NCI-H2107 treated with DMSO at 0.1 percent for 48 hours (cell line): ENCODE data around the gene CALM1.

Experiments used
- DNase-seq: peaks from one replicate; lab custom pipeline; 2025; ENCODE audit not compliant: unreplicated experiment; lab: John Stamatoyannopoulos, UW

The CALM1 gene

DNA sequence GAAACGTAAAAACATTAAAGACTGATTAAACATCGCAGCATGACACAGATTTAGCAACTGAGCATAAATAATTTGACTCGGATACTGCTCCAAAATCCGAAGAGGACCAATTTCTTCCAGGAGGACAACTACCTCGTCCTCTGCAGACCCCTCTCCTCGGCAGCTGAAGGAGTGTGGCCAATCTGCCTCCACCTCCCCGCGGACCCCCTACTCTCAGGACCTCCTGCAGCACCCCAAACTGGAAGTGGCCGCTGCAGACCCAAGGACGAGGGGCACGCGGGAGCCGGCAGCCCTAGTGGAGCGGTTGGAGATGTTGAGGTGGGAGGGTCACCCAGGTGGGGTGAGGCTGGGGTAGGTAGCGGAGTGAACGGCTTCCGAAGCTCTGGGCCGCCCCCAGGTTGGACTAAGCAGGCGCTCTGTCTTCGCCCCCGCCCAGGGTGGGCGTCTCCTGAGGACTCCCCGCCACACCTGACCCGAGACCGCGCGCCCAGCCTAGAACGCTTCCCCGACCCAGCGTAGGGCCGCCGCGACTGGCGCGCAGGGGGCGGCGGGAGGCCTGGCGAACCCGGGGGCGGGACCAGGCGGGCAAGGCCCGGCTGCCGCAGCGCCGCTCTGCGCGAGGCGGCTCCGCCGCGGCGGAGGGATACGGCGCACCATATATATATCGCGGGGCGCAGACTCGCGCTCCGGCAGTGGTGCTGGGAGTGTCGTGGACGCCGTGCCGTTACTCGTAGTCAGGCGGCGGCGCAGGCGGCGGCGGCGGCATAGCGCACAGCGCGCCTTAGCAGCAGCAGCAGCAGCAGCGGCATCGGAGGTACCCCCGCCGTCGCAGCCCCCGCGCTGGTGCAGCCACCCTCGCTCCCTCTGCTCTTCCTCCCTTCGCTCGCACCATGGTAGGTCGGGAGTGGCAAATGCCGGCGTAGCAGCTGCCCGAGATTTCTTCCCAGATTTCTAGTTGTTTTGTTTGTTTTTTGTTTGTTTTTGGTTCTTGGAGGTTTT is at the start of gene CALM1:
TSS of gene CALM1 (plus strand) at position 689 of the 999 bp plus-strand sequence. CDS start at position 891, 202 bp downstream.
- DNase-seq: peak; percentile 82

DNA sequence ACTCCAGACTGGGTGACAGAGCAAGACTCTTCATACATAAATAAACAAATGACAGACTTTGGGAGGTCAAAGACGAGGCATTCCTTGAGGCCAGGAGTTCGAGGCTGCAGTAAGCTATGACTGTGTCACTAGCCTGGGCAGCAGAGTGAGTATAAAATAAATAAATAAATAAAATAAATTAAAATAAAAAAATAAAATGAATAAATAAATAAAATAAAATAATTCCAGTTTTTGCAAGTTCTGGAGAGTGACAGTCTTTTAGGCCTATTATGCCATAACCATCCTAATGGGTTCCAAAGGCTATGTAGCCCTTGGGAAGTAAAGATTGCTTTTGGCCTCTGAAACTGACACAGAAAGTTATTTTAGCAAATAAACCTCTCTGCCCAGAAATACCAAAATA is 48.6 kb upstream of the CALM1 start:
- DNase-seq: no peak

DNA sequence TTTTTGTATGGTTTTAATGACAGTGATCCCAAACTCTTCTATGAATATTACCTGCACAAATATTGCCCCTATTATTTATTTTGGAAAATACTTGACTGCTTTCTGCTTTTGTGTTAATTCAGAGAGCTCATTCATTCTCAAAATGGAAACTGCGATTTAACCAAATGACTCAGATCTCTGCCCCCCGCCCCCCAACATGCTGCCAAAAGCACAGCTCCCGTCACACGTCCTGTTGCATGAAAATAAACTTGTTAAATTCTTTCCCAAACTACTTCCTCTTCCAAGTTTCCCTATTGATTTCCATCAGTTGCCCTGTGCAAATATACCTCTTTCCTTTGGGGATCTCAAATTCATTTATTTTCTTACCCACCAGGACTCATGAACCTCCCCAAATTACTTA is 47.1 kb upstream of the CALM1 start:
- DNase-seq: no peak

DNA sequence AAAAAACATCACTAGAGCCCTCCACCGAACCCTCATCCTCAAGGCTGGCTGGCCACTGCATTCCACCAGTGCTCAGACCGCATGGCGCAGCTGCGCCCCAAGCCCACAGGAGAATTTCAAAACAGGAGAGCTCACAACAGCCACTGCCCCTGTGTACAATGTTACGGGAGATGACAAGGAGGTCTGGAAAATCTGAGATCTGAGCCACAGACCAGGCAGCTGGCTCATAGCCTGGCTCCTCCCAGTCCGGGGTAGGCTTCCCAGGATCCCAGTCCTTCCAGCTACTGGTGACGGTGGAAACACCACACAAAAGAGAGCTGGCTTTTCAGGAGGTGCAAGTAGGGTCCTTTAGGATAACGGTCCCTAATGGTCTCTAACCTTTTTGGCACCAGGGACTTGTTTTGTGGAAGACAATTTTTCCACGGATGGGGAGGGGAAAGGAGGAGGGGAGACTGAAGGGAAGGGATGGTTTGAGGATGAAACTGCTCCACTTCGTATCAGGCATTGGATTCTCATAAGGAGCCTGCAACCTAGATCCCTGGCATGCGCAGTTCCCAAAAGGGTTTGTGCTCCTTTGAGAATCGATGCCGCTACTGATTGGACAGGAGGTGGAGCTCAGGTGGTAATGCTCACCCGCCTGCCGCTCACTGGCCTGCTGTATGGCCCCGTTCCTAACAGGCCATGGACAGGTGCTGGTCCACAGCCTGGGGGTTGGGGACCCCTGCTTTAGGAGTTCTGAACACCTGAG is 42.1 kb upstream of the CALM1 start:
- no peak for DNase-seq

DNA sequence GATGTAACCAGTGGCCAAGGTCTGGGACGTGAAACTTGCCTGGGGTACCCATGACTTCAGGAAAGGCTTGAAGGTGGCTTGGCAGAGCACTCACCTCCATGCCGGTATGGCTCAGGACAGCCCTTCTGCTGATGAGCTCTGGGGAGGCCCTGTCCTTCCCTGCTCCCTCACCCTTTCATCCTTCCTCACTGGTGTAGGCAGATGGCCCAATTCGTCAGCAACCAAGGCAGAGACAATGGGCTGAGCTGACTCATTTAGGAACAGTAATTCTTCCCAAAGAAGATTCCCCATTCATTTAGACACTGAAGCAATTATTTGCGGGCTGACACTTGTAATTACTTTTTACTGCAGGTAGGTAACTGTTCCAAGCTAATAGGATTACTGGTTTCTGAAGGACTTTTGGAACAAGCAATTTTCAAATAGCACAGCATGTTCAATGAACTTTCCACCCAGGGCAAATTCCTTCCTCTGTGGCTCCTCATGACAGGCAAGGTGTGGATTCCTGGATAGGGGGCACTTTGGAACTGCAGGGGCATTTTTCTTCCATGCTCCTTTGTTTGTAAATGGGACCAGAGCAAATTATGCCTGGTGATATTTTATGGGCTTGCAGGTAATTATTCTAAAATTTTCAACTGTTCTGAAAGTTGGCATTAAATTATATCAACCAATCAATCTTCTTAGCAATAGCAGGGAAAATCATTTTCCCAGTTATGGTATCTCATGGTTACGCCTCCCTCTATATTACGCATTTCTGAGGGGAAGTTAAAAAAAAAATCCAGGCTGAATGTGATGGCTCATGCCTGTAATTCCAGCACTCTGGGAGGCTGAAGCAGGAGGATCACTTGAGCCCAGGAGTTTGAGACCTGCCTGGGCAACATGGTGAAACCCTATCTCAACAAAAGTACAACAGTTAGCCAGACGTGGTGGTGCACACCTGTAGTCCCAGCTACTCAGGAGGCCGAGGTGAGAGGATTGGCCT is 41.0 kb upstream of the CALM1 start:
- no peak for DNase-seq

DNA sequence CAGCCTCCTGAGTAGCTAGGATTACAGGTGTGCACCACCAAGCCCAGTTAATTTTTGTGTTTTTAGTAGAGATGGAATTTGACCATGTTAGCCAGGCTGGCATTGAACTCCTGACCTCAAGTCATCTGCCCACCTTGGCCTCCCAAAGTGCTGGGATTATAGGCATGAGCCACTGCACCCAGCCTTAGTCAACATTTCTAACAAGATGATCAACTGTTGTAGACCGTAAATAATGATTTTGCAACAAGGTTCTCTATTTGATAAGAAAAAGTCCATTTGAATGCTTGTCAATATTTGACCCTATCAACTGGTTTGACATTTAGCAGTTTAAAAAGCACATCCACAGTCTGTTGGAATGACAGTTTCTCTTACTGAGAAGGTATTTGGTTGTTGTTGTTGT is 39.9 kb upstream of the CALM1 start:
- DNase-seq: no peak

DNA sequence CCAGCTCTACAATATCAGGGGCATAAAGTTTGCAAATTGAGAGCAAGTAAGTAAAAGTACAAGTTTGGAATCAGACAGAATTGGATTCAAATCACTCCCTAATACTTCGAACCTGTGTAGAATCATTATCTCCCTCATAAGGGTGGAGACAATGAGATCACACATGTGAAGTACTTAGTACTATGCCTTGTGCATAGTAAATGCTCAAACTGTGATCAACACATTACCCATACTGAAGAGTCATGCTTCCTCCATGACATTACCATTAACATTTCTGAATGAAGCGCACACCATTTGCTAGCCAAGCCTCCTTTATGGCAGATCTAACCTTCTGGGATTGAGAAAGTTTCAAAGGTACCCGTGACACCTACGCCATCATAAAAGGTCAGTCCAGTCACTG is 38.5 kb upstream of the CALM1 start:
- DNase-seq: no peak

DNA sequence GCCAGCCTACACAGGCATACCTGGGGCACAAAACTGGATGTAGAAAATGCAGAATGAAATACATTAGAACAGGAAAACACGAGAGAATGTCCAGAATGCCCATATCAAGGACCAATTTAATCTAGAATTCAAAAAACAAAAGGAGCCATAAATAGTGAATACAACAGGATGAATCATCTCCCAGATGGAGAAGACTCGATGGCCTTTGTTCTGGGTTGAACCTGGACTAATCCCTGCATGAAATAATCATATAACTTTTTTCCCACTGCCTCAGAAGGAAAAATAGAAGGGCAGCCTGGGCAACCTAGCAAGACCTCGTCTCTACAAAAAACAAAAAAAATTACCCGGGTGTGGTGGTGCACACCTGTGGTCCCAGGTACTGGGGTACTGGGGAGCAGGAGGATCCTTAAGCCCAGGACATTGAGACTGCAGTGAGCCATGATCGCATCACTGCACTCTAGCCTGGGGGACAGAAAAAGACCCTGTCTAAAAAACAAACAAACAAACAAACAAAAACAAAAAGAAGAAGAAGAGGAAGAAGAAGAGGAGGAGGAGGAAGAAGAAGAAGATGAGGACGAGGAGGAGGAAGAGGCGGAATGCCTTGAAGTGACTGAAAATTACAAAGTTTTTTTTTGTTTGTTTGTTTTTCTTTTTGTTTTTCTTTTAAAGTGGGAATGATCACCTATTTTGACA is 34.8 kb upstream of the CALM1 start:
- DNase-seq: no peak

DNA sequence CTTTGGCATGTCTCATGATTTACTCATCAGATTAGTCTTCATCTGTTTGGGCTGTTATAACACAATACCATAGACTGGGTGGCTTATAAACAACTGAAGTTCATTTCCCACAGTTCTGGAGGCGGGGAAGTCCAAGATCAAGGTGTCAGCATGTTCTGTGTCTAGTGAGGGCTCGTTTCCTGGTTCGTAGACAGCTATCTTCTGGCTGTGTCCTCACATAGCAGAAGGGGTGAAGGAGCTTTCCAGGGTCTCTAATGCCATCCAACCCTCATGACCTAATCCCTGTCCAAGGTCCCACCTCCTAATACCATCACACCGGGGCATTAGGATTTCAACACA is 34.3 kb upstream of the CALM1 start:
- DNase-seq: no peak

DNA sequence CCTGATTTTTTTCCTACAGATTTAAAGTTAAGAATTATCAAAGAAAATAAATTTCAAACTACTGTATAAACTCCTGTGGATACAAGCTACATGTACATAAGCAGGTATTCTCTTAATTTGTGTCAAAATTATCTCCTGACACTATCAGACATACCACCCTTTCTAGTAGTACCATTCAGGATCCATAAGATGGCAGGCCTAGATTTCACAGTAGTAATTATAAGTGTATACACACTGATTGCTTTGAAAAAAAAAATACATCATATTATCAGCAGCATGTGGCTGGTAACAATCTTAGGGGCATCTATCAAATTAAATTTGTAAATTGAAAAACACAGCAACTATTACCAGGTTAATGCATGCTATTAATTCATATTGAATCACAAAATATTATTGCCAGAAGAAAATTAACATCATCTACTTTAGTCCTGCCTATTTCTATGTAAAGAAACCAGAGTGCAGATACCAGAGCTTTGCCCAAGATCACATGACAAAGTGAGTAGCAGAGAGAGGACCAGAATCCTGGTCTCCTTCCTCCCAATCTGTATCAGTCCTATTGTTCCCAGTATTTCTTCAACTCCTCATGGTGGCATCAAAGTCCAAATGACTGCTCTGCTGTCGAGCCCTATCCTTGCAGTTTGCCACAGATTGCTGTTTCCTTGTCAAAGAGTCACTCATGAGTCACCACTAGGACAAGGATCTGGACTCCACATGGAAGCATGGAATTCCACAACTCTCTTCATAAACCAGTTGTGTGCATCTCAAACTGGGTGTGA is 27.7 kb upstream of the CALM1 start:
- DNase-seq: no peak

DNA sequence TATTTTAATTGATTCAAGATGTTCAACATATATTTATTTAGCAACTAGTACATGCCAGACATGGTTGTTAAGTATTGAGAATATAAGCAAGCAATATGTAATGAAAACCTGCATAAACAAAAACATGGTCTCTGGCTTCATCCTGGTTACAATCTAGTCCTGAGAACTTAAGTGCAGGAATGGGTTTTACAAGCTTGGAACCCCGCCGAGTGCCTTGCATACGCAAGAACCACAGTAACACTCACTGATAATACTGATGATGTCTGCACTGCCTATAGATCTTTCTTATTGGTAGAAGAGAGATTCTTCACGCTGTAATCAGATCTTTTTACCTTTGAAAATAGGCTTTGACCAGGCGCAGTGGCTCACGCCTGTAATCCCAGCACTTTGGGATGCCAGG is 22.9 kb upstream of the CALM1 start:
- DNase-seq: no peak

DNA sequence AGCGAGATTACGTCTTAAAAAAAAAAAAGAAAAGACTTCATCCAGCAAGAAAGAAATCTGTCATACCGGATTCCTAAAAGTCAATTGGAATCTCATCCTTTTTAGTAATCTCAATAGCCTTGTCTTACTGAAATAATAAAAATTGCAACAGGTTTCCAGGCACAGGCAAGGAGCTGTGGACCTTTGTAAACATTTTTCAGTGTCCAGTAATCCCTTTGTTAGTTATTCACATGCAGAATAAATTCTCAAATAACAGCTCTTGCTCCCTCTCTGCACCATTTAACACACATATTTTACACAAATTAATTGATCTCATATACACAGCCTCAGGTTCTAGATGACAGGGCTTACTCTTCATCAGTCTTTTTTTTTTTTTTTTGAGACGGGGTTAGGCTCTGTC is 22.0 kb upstream of the CALM1 start:
- no peak for DNase-seq

DNA sequence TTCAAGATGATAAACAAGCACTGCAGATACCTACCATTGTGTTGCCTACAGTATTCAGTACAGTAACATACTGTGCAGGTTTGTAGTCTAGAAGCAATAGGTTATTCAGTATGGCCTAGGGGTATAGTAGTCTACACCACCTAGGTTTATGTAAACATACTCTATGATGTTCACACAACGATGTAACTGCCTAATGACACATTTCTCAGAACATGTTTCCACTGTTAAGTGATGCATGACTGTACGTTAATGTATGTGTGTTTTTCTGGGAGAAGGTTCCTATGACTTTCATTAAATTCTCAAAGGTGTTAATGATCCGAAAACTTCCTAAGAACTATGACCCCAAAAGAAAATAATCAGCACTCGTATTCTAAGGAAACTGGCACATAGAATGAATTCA is 20.9 kb upstream of the CALM1 start:
- DNase-seq: no peak

DNA sequence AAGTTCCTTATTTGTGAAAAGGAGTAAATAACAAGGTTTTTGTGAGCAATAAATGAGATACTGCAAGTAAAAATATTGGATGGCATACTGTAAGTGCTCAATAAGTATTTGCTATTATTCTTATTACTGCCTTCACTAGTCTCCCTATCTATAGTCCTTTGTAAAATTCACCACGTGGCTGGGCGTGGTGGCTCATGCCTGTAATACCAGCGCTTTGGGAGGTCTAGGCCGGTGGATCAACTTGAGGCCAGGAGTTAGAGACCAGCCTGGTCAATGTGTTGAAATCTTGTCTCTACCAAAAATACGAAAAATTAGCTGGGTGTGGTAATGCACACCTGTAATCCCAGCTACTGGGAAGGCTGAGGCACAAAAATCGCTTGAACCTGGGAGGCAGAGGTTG is 18.6 kb upstream of the CALM1 start:
- DNase-seq: no peak

DNA sequence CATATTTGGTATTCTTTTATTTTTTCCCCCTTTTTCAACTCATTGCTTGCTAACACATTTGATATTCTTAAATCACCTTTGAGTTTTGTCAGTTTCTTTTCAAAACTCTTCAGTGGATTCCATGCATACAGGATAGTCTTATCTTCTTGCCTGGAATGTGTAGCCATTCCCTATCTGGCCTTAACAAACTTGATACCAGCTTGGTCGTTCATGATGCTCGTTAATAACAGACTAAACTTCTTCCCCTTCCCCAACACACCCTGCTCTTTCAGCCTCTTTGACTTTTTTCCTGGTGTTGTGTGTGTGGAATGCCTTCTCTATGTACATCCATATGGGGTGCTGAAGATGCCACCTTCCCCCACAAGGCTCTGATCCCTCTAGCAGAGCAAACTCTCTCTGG is 17.7 kb upstream of the CALM1 start:
- DNase-seq: no peak

DNA sequence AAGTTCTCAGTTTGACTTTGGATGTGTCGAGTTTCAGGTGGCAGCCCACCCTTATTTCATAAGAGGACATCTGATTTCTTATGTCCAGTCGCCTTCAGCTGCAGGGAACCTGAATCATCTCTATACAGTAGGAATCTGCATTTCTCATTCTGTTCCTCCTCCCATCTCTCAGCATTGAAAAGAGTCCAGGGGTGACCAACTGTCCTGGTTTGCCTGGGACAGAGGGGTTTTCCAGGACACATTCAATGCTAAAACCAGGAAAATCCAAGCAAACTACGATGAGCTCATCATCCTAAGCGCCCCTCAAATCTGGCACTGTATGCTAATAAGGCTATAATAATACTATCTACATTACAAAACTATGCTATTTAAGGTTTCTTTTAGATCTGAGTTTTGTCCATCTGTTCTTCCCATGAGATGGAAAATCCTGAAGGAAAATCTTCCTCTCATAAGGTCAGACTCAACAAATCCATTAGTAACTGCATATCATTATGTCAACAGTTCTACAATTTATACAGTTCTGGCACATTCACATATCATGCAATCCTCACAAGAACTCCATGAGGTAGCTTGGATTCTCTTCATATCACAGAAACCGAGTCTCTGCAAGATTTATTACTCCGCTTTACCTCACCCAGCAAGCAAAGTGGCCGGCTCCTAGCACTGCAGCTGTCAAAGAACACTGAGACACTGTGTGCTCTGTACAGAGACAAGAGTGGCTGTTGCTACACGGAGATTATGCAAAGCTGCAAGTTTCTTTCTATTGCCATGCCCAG is 15.6 kb upstream of the CALM1 start:
- peak; percentile 73 for DNase-seq

DNA sequence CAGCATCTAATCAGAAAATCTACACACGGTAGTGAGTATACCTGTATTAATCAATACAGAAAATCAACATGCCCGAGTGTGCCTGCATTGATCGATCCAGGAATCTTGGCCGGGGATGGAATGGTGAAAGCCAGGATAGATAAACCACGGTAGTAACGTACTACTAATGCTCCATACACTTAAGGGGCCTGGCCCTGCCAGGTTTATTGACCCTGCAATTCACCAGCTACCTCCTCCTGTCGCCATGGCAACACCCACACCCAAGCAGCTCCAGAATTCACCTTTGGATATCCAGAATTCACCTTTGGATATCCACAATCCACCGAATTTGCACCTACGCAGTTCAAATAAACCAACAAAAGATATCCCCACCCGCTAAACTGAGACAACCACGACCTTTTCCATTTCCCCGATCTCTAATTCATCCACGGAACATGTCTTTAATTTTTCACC is 14.8 kb upstream of the CALM1 start:
- peak; percentile 78 for DNase-seq

DNA sequence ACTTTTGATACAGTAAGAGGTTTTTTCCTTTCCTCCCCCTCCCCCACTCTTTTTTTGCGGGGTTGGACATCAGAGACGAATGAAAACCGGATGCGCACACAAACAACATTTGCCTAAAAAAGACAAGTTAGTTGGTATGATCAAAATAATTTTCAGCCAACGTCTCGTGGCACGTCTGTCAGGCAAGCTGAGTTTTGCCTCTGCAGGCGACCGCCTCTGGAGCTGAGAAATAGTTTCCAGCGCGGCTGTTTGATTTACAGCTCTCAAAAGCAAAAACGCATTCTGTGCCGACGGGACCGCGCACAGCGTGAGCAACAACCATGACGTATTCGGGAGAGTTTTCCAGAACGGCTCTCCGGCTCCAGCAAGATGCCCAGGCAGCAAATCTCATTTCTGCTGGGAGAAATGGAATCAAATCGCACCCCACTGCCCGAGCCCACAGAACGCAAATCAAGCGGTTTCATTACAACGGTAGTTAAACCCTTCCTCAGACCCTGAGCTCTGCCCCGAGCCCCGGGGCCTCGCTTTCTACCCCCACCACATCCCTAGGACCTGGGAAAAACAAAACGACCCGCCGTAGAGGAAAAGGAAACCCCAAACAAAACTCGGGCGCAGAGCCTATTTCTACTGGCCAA is 14.2 kb upstream of the CALM1 start:
- DNase-seq: peak; percentile 85
